Measurements from ENCODE around the gene POLR3H. TPM values are rescaled to one million over a fixed set of nuclear protein-coding genes. Genes with fewer than 3 reads are reported as not detected.

The POLR3H gene
- total and polyA plus RNA-seq, 2 of the 4 experiments (the other 2 are of a cell fraction): 37.8 to 67.8 TPM

DNA sequence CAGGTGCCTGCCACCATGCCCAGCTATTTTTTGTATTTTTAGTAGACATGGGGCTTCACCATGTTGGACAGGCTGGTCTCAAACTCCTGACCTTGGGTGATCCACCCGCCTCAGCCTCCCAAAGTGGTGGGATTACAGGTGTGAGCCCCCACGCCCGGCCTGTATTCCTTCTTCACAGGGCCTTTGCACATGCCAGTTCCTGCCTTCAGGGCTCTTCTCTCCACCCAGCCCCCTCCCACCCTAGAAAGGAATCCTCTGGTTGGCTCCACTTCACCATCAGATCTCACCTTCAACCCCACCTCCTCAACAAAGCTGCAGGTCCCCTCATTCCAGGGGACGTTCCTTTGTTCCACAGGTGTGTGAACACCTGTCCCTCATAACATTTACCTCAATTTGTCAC is 2.0 kb downstream of the POLR3H start:
- no peaks in the 10 kb centered on the region for H3K9me3 ChIP-seq (ENCODE audit: control insufficient read depth, insufficient read depth, low read length)
- TF ChIP-seq, protein P1, sequence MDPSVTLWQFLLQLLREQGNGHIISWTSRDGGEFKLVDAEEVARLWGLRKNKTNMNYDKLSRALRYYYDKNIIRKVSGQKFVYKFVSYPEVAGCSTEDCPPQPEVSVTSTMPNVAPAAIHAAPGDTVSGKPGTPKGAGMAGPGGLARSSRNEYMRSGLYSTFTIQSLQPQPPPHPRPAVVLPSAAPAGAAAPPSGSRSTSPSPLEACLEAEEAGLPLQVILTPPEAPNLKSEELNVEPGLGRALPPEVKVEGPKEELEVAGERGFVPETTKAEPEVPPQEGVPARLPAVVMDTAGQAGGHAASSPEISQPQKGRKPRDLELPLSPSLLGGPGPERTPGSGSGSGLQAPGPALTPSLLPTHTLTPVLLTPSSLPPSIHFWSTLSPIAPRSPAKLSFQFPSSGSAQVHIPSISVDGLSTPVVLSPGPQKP (IDR thresholded peaks at IDR 0.05; ENCODE audit: borderline replicate concordance, low read depth, low read length): no peak
- TF ChIP-seq CHD1 (IDR thresholded peaks at IDR 0.05; ENCODE audit: low read depth, low read length): no peak
- TF ChIP-seq RFX5 (IDR thresholded peaks at IDR 0.05; ENCODE audit: low read depth, low read length): no peak
- TF ChIP-seq, protein P2, sequence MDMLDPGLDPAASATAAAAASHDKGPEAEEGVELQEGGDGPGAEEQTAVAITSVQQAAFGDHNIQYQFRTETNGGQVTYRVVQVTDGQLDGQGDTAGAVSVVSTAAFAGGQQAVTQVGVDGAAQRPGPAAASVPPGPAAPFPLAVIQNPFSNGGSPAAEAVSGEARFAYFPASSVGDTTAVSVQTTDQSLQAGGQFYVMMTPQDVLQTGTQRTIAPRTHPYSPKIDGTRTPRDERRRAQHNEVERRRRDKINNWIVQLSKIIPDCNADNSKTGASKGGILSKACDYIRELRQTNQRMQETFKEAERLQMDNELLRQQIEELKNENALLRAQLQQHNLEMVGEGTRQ (IDR thresholded peaks at IDR 0.05; ENCODE audit: low read depth, low read length): no peak
- TF ChIP-seq MAFK (IDR thresholded peaks at IDR 0.05; ENCODE audit: low read depth, low read length): no peak
- TF ChIP-seq MXI1 (IDR thresholded peaks at IDR 0.05; ENCODE audit: borderline replicate concordance, low read depth, low read length): no peak
- no peak overlapping the region for H4K8ac ChIP-seq (ENCODE audit: low read depth in 2 of 2, low read length in 2 of 2)
- peaks cover 11% of the 10 kb centered on the region for H3K4me1 ChIP-seq (ENCODE audit: control insufficient read depth, insufficient read depth, low read length)
- H3K4ac ChIP-seq (ENCODE audit: low read depth, low read length): no peak overlapping the region
- no peak overlapping the region for H4K5ac ChIP-seq (ENCODE audit: low read depth, low read length)
- no peak for ATAC-seq (ENCODE audit: low read depth)
- H3K4me2 ChIP-seq (ENCODE audit: low read depth, low read length): no peak overlapping the region; the same call in 1 of the 2 replicates
- no peak overlapping the region for H3K18ac ChIP-seq (ENCODE audit: low read depth, low read length)
- POLR2A ChIA-PET (ENCODE audit: unreplicated experiment): no interaction called here
- intact Hi-C loops (cut with micrococcal nuclease) (no loop called here), dilution Hi-C loops (cut with HindIII; ENCODE audit: low sequenced_read_pairs, unreplicated experiment) (no loop called here), in situ Hi-C loops (cut with MboI; ENCODE audit: low sequenced_read_pairs) (no loop called here)
- no TSS peak for BruUV-seq (replicated peaks)
- no peak overlapping the region for H3K27ac ChIP-seq (ENCODE audit: insufficient read depth, low read length)
- H4K91ac ChIP-seq (ENCODE audit: insufficient read depth, low read depth, low read length): no peak overlapping the region
- no peak overlapping the region for H2BK120ac ChIP-seq (ENCODE audit: low read depth, low read length)
- peak overlapping the region; percentile 55; the same call in 1 of the 2 replicates for H3K14ac ChIP-seq (replicated peaks; ENCODE audit: low read depth, low read length)
- H2BK5ac ChIP-seq (ENCODE audit: low read depth, low read length, poor library complexity, severe bottlenecking): no peak overlapping the region
- no peak overlapping the region for H2AK5ac ChIP-seq (ENCODE audit: low read depth, low read length)
- CTCF ChIA-PET: no interaction called here
- no peak for DNase-seq
- H3K79me1 ChIP-seq (ENCODE audit: low read depth in 1 of 2, low read length in 2 of 2): peaks cover 8 to 63% of the 10 kb centered on the region in 2 experiments
- H2AK9ac ChIP-seq (replicated peaks; ENCODE audit: low read depth, low read length, poor library complexity): no peak overlapping the region
- H3K9me1 ChIP-seq (ENCODE audit: insufficient read depth, low read length): peaks cover 28% of the 10 kb centered on the region
- H2AFZ ChIP-seq (replicated peaks; ENCODE audit: low read length, poor library complexity): no peak overlapping the region
- H3K4me3 ChIP-seq (ENCODE audit: insufficient read depth, low read depth, low read length): no peak overlapping the region
- H3K27me3 ChIP-seq (ENCODE audit: control insufficient read depth, insufficient read depth, low read length): no peaks in the 10 kb centered on the region
- WGBS, 2 experiments (ENCODE audit: extremely low coverage in 2 of 2, insufficient read length in 1 of 2): 100% methylated on average over 3 of the region's 4 CpGs; no CpG with 5 or more reads in 1 of the 2 experiments
- H2BK15ac ChIP-seq (ENCODE audit: low read depth, low read length): no peak overlapping the region
- peaks cover 48% of the 10 kb centered on the region for H4K20me1 ChIP-seq (ENCODE audit: insufficient read depth, low read length)
- no peak overlapping the region for H3K56ac ChIP-seq (ENCODE audit: extremely low read depth, insufficient read depth, low read length)
- H3K9ac ChIP-seq (ENCODE audit: low read depth, low read length): no peak overlapping the region
- peaks cover 20% of the 10 kb centered on the region for H3K36me3 ChIP-seq (ENCODE audit: control insufficient read depth, insufficient read depth, low read length)
- H2BK20ac ChIP-seq (ENCODE audit: low read depth, low read length): no peak overlapping the region
- H3K23ac ChIP-seq (ENCODE audit: low read depth, low read length): no peak overlapping the region; the same call in 1 of the 2 replicates
